NT2/D1 (cell line): ENCODE results near the gene LYPLA2.

ENCODE experiments used
- SUZ12 ChIP-seq: IDR thresholded peaks from 2 replicates; pipeline ENCODE4 v1.6.1; 2011; ENCODE audit not compliant: insufficient read length, insufficient read depth; ENCODE audit errors: extremely low read depth
- YY1 ChIP-seq: IDR thresholded peaks from 2 replicates; pipeline ENCODE4 v1.6.1; 2011; ENCODE audit not compliant: insufficient read length, insufficient read depth

- no peak for TF ChIP-seq YY1
- TF ChIP-seq SUZ12: no peak
These were observed 48.2 kb upstream of the LYPLA2 start for GRCh38 chr1:23742670-23743286.
